Fibroblast of lung (primary cell): ENCODE results near the gene PGP.

Source experiments
- EZH2 ChIP-seq: IDR thresholded peaks from 2 replicates; pipeline ENCODE4 v1.5.1; 2012; ENCODE audit warnings: low read length, control low read depth, mild to moderate bottlenecking; ENCODE audit errors: missing control alignments
- TF ChIP-seq, protein P1 (sequence below), 2 donors: IDR thresholded peaks in 1 of 2; conservative IDR thresholded peaks in 1 of 2; 1 replicate in 1 of 2; 2 replicates in 1 of 2; pipeline ENCODE4 v1.5.1; 2011 to 2012; ENCODE audit warnings: low read length in 2 of 2, control low read depth in 1 of 2, inconsistent platforms in 1 of 2, low read depth in 1 of 2, mild to moderate bottlenecking in 1 of 2

DNA sequence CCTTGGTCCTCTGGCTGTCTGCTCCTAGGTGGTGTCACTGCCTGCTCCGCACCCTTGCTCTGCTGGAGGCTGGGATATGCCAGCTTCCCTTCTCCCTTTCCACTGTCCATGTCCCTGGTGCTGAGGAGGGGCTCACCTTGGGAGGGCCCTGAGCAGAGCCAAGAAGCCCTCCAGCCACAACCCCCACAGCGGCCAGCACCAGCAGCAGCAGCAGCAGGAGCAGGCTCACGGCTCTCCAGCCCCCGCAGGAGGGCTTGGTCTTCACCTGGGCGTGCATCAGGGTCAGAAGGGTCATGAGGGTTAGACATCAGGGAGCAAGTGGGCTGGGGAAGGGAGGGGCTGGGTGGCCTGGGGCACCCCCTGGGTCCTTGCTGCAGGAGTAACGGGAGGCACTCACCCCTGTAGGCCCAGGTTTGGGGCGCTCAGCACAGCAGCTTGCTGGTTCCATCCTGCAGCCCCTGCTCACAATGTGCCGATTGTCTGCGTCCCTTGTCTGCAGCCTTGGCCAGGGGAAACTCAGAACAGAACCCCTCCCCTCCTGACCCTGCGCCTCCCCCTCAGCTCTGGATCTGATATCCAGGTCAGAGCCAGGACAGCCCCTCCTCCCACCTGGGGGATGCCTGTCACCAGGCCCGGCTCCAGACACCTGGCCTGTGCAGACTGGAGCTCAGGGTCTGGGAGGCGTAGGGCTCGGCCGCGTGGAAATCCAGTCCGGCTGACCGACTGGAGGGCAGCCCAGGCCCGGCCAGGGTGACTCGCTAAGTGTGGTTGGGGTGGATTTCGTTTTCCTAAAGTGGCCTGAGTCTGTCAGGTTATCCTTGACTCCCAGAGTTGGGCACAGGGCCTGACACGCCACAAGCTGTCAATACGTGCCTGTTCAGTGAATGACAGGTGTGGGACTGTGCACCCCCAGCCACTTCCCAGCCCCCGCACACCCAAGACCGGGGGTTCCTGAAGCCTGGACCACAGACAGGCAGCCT lies 4.0 kb downstream of the PGP start, which contains the start of gene BRICD5:
- TF ChIP-seq, protein P1, sequence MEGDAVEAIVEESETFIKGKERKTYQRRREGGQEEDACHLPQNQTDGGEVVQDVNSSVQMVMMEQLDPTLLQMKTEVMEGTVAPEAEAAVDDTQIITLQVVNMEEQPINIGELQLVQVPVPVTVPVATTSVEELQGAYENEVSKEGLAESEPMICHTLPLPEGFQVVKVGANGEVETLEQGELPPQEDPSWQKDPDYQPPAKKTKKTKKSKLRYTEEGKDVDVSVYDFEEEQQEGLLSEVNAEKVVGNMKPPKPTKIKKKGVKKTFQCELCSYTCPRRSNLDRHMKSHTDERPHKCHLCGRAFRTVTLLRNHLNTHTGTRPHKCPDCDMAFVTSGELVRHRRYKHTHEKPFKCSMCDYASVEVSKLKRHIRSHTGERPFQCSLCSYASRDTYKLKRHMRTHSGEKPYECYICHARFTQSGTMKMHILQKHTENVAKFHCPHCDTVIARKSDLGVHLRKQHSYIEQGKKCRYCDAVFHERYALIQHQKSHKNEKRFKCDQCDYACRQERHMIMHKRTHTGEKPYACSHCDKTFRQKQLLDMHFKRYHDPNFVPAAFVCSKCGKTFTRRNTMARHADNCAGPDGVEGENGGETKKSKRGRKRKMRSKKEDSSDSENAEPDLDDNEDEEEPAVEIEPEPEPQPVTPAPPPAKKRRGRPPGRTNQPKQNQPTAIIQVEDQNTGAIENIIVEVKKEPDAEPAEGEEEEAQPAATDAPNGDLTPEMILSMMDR (conservative IDR thresholded peaks at IDR 0.05 in 1 of 2, IDR thresholded peaks at IDR 0.05 in 1 of 2; ENCODE audit: low read depth in 1 of 2, low read length in 2 of 2) = no peak
- TF ChIP-seq EZH2 = no peak
